HG03571 (cell line): ENCODE data around the gene PLAGL2.

Experiments
- ATAC-seq: cut with Tn5 transposase; IDR thresholded peaks from one replicate; pipeline ENCODE4 v1.9.1; 2021; ENCODE audit not compliant: unreplicated experiment

The PLAGL2 gene

DNA sequence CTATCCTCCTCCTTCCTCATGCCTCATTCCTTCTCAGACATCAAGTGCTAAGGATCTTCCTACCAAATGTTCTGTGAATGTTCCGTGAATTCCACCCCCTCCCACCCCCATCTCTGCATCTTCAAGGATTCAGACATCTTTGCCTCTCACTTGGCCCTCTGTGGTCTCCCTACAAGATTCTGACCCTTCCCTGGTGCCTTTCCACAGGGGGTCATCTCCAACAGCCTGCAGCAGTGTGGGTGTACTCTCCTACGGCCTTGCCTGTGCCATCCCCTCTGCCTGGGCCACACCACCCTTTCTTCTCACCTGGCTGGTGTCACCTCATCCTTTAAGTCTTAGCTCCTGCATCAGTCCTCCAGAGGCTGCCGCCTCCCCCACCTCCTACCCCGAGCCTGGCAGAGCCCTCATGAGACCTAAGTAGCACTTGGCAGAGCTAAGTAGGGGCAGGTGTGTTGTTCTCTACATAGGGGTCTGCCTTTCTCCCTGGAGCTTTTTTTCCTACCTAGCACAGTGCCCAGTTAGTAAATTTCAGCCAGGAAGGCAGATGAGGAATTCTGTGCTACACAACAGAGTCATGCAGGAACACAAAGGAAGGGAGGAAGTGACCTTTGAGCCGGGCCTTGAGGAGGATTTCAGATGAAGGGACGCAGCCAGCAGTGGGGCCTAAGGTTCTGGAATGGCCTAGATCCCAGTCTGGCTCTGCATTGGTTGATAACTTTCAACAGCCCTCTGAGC, 55.0 kb downstream of the PLAGL2 start:
- ATAC-seq: no peak

DNA sequence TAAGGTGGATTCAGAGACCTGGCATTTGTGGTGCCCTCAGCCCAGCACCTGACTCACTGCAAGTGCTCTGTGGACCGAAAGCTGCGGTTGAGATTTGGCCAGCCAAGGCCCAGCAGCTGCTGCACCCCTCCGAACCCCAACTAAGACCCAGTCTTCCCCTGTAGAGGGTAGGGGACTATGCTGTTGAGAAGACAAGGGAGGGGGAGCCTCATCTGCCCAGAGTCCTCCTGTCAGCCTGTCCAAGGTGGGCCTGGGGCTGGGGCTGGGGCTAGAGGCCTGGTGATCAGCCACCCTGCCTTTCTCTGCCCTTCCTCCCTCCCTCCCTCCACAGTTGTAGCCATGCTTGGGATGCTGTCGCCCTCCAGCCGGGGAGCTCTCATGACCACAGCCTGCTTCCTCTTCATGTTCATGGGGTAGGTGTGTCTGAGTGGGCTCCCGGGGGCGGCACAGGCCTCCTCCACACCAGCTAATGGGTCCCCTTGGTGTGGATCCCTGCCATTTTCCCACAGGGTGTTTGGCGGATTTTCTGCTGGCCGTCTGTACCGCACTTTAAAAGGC, 57.2 kb downstream of the PLAGL2 start:
- no peak for ATAC-seq

DNA sequence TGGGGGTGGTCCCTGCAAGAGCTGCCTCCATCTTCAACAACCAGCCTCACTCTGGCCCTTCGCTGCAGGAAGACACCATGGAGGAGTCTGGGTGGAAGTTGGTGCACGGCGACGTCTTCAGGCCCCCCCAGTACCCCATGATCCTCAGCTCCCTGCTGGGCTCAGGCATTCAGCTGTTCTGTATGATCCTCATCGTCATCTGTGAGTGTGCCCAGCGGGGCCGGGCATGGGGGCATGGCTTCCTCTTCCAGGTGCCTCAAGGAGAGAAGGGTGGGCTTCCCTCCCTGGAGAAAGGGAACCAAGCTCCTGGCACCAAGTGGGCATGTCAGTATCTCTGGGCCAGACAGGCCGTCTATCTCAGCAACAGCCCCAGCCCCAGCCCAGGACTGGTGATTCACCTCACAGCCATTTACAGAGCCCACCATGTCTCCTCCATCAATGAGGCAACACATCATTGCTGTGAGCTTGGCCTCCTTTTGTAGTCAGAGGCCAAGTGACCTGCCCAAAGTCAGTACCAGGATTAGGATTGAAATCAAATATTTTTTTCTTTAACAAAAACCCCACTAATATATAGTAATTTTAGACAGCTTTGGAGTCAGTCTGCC, 57.9 kb downstream of the PLAGL2 start:
- ATAC-seq: no peak

DNA sequence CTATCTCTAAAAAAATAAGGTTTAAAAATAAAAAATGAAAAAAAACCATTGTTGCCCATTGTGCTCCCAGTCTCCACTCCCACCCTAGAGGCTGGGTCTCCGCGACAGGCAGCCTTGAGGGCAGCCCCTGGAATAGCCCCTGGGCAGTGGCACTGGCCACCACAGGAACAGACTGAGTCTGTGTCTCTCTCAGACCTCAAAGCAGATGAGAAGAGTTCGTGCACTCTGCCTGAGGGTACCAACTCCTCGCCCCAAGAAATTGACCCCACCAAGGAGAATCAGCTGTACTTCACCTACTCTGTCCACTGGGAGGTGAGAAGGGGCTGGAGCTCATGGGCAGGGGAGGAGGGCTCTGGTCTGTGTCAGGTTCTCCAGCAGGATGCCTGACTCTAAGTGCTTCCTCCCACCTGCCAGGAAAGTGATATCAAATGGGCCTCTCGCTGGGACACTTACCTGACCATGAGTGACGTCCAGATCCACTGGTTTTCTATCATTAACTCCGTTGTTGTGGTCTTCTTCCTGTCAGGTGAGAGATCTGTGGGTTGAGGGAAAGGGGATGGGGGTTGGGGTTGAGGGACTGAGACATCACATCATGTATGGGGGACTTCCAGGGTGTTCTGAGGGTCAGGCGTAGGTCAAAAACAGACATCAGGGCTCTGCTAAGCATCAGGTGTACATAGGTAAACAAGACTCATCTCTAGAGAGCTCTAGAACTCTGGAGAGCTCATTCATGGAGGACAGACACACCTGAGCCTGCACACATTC, 62.5 kb downstream of the PLAGL2 start:
- no peak for ATAC-seq

DNA sequence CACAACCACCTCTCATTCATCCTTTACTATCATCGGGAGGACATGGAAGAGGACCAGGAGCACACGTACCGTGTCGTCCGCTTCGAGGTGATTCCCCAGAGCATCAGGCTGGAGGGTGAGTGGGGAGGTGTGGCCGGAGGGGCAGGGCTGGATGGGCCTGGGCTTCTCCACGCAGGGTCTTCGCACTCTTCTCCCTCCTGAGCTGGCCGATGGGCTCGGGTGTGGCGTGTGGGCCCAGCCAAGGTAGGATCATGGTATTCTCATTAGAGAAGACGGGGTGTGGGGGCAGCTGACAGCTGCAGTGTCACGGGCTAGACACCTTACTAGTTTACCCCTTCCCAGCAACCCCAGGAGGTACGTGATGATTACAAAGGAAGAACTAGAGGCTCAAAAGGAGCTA, 64.6 kb downstream of the PLAGL2 start:
- ATAC-seq: no peak
